Endodermal cell (in vitro differentiated cells): Measurements from ENCODE around the gene SMIM21. TPM values are rescaled to one million over a fixed set of nuclear protein-coding genes. Genes with fewer than 3 reads are reported as not detected.

ENCODE experiments used
- DNase-seq: peaks from one replicate; pipeline ENCODE4 v3.0.0-alpha.2; 2017
- H3K27ac ChIP-seq: 2 replicates; pipeline ENCODE4 v1.5.1; 2013; ENCODE audit warnings: mild to moderate bottlenecking, low read depth, low read length, moderate library complexity
- H3K27me3 ChIP-seq: 2 replicates; pipeline ENCODE4 v1.6.1; 2013; ENCODE audit warnings: mild to moderate bottlenecking, low read length, moderate library complexity; ENCODE audit not compliant: insufficient read depth, control insufficient read depth, poor library complexity, severe bottlenecking
- H3K36me3 ChIP-seq: 2 replicates; pipeline ENCODE4 v1.7.0; 2013; ENCODE audit warnings: mild to moderate bottlenecking, low read length, moderate library complexity; ENCODE audit not compliant: control insufficient read depth, insufficient read depth
- H3K4me1 ChIP-seq: one replicate; pipeline ENCODE4 v1.7.0; 2013; ENCODE audit warnings: low read length; ENCODE audit not compliant: control insufficient read depth, insufficient read depth
- H3K4me3 ChIP-seq: 2 replicates; pipeline ENCODE4 v1.5.1; 2013; ENCODE audit warnings: mild to moderate bottlenecking, low read length, moderate library complexity
- H3K9ac ChIP-seq: 2 replicates; pipeline ENCODE4 v1.6.1; 2013; ENCODE audit warnings: mild to moderate bottlenecking, low read length, moderate library complexity; ENCODE audit not compliant: poor library complexity, severe bottlenecking; ENCODE audit errors: extremely low read depth
- H3K9me3 ChIP-seq: 2 replicates; pipeline ENCODE4 v1.6.1; 2013; ENCODE audit warnings: mild to moderate bottlenecking, low read length, moderate library complexity; ENCODE audit not compliant: control insufficient read depth
- H3K27ac Mint-ChIP-seq: 2 replicates; pipeline ENCODE4 v1.8.0; 2020; ENCODE audit warnings: mixed read lengths
- H3K27me3 Mint-ChIP-seq: 2 replicates; pipeline ENCODE4 v1.8.0; 2021; ENCODE audit warnings: mild to moderate bottlenecking, mixed read lengths; ENCODE audit not compliant: insufficient read depth
- H3K36me3 Mint-ChIP-seq: 2 replicates; pipeline ENCODE4 v1.8.0; 2020; ENCODE audit warnings: low read depth, mixed read lengths
- H3K4me1 Mint-ChIP-seq: 2 replicates; pipeline ENCODE4 v1.8.0; 2020; ENCODE audit warnings: mixed read lengths
- H3K4me3 Mint-ChIP-seq: 2 replicates; pipeline ENCODE4 v1.8.0; 2020; ENCODE audit warnings: mild to moderate bottlenecking, moderate library complexity, mixed read lengths
- H3K9me3 Mint-ChIP-seq: 2 replicates; pipeline ENCODE4 v1.8.0; 2020; ENCODE audit warnings: mild to moderate bottlenecking, mixed read lengths
- CTCF ChIP-seq: fragments of 200-600 bp; sonication (generic); conservative IDR thresholded peaks from 2 replicates; pipeline ENCODE4 v1.5.0; 2021; ENCODE audit warnings: antibody characterized with exemption, mild to moderate bottlenecking
- WGBS, 2 experiments: methylation state at CpG; one replicate each; pipeline versions ENCODE4 v1.1.5 to v1.1.7; 2013; ENCODE audit warnings: missing lambda C conversion rate in 2 of 2, mixed read lengths in 1 of 2; ENCODE audit not compliant: insufficient coverage in 1 of 2, insufficient read length in 1 of 2; 5-methylcytosine and 5-hydroxymethylcytosine counted together
- total RNA-seq, 2 donors: library from RNA; stranded (reverse); fragmentation: NEBNext Ultra II Directional in 1 of 2; extraction: Animal tissue kit (Norgen Biotek cat#: 25700) in 1 of 2; gene quantifications; 2 replicates in 1 of 2; 3 replicates in 1 of 2; pipeline ENCODE4 v1.2.1, GENCODE V29; 2021

SMIM21 gene
- total RNA-seq, 2 donors from 2014 or later, result not detected

- peaks cover 3% of the 10 kb centered on the region for H3K27me3 Mint-ChIP-seq
- H3K27me3 ChIP-seq, result no peaks in the 10 kb centered on the region
- no peak for DNase-seq
- no peaks in the 10 kb centered on the region for H3K4me1 ChIP-seq
- H3K4me3 ChIP-seq, result no peak overlapping the region
- TF ChIP-seq CTCF, result no peak
- WGBS, 2 experiments, result 92 to 94% methylated on average over 4 of the region's 4 CpGs
- H3K27ac Mint-ChIP-seq, result no peak overlapping the region
- H3K9ac ChIP-seq, result no peak overlapping the region
- H3K9me3 Mint-ChIP-seq, result no peaks in the 10 kb centered on the region
- no peaks in the 10 kb centered on the region for H3K4me1 Mint-ChIP-seq
- no peak overlapping the region for H3K4me3 Mint-ChIP-seq
- H3K36me3 ChIP-seq, result no peaks in the 10 kb centered on the region
- H3K36me3 Mint-ChIP-seq, result no peaks in the 10 kb centered on the region
- no peaks in the 10 kb centered on the region for H3K9me3 ChIP-seq
- no peak overlapping the region for H3K27ac ChIP-seq
Measured at GRCh38 chr18:75473316-75473715, 45.8 kb upstream of the SMIM21 start.

GRCh38 chr18:75472906-75473305 lies 45.4 kb upstream of the SMIM21 start:
- no peaks in the 10 kb centered on the region for H3K36me3 Mint-ChIP-seq
- Histone ChIP-seq H3K9ac (no peak overlapping the region), H3K4me1 (no peaks in the 10 kb centered on the region), H3K27me3 (no peaks in the 10 kb centered on the region), H3K4me3 (no peak overlapping the region), H3K9me3 (no peaks in the 10 kb centered on the region), H3K27ac (no peak overlapping the region), H3K36me3 (no peaks in the 10 kb centered on the region)
- H3K4me3 Mint-ChIP-seq, result no peak overlapping the region
- DNase-seq, result no peak
- peaks cover 3% of the 10 kb centered on the region for H3K27me3 Mint-ChIP-seq
- no peak overlapping the region for H3K27ac Mint-ChIP-seq
- no peak for TF ChIP-seq CTCF
- no peaks in the 10 kb centered on the region for H3K9me3 Mint-ChIP-seq
- no peaks in the 10 kb centered on the region for H3K4me1 Mint-ChIP-seq
- WGBS, 2 experiments, result 85 to 94% methylated on average over 2 to 5 of the region's 5 CpGs

GRCh38 chr18:75472396-75472795 lies 44.9 kb upstream of the SMIM21 start:
- Histone ChIP-seq H3K36me3 (no peaks in the 10 kb centered on the region), H3K27me3 (no peaks in the 10 kb centered on the region), H3K4me1 (no peaks in the 10 kb centered on the region), H3K9ac (no peak overlapping the region), H3K4me3 (no peak overlapping the region), H3K27ac (no peak overlapping the region), H3K9me3 (no peaks in the 10 kb centered on the region)
- Mint-ChIP-seq H3K27ac (no peak overlapping the region), H3K27me3 (peaks cover 3% of the 10 kb centered on the region), H3K4me3 (no peak overlapping the region), H3K36me3 (no peaks in the 10 kb centered on the region), H3K4me1 (no peaks in the 10 kb centered on the region), H3K9me3 (no peaks in the 10 kb centered on the region)
- DNase-seq, result no peak
- TF ChIP-seq CTCF, result no peak
- 94 to 100% methylated on average over 6 to 7 of the region's 7 CpGs for WGBS, 2 experiments
